SK-N-SH (cell line): Measurements from ENCODE around the gene CHST7. TPM values are rescaled to one million over a fixed set of nuclear protein-coding genes. Genes with fewer than 3 reads are reported as not detected.

Experiments used
- CTCF ChIA-PET: fragments of 300-600, 350-600 bp; formaldehyde crosslinking; extraction: SDS; loops from one replicate; lab custom pipeline; 2021; lab: Yijun Ruan, JAX
- POLR2A ChIA-PET: fragments of 350-600 bp; sonication (Branson Sonifier 250); formaldehyde crosslinking; extraction: SDS; loops from one replicate; lab custom pipeline; 2020; ENCODE audit warnings: antibody characterized with exemption, inconsistent platforms; lab: Yijun Ruan, JAX
- DNase-seq: peaks from one replicate; pipeline ENCODE4 v3.0.0; 2012
- H2AFZ ChIP-seq: fragments of 200-600 bp; sonication (generic); 2 replicates; pipeline ENCODE4 v1.8.1; 2016; ENCODE audit warnings: antibody characterized with exemption, mild to moderate bottlenecking, low read depth
- H3F3A ChIP-seq: fragments of 200-600 bp; sonication (generic); replicated peaks from 2 replicates; pipeline ENCODE3; 2016; ENCODE audit warnings: antibody characterized with exemption, mild to moderate bottlenecking; ENCODE audit not compliant: insufficient read depth
- H3K27ac ChIP-seq, 2 experiments: fragments of 200-500 bp in 1 of 2; fragments of 200-600 bp in 1 of 2; sonication (Bioruptor generic) in 1 of 2; sonication (generic), shearing (Covaris generic) in 1 of 2; 2 replicates each; pipeline versions ENCODE4 v1.5.1 to v1.6.1; 2014 to 2016; ENCODE audit warnings: low read depth in 2 of 2, inconsistent platforms in 1 of 2, low read length in 1 of 2, mild to moderate bottlenecking in 1 of 2, mixed read lengths in 1 of 2
- H3K27me3 ChIP-seq: fragments of 200-600 bp; sonication (generic), shearing (Covaris generic); 2 replicates; pipeline ENCODE4 v1.6.1; 2016; ENCODE audit warnings: mixed run types; ENCODE audit not compliant: insufficient read depth
- H3K36me3 ChIP-seq, 2 experiments: fragments of 200-500 bp in 1 of 2; fragments of 200-600 bp in 1 of 2; sonication (Bioruptor generic) in 1 of 2; sonication (generic) in 1 of 2; replicated peaks in 1 of 2; 2 replicates each; pipeline versions ENCODE3 to v1.5.1; 2014 to 2016; ENCODE audit warnings: low read length in 1 of 2, mild to moderate bottlenecking in 1 of 2; ENCODE audit not compliant: insufficient read depth in 2 of 2, control insufficient read depth in 1 of 2
- H3K4me1 ChIP-seq, 2 experiments: fragments of 200-500 bp in 1 of 2; fragments of 200-600 bp in 1 of 2; sonication (Bioruptor generic) in 1 of 2; sonication (generic), shearing (Covaris generic) in 1 of 2; 2 replicates each; pipeline versions ENCODE4 v1.5.1 to v1.6.1; 2014 to 2016; ENCODE audit warnings: low read depth in 1 of 2, low read length in 1 of 2, mixed run types in 1 of 2; ENCODE audit not compliant: insufficient read depth in 2 of 2, control insufficient read depth in 1 of 2
- H3K4me2 ChIP-seq: fragments of 200-600 bp; sonication (generic), shearing (Covaris generic); 2 replicates; pipeline ENCODE4 v1.6.1; 2017; ENCODE audit warnings: mixed run types
- H3K4me3 ChIP-seq, 2 experiments: fragments of 200-500 bp in 1 of 2; fragments of 200-600 bp in 1 of 2; sonication (Bioruptor generic) in 1 of 2; sonication (generic), shearing (Covaris generic) in 1 of 2; 2 replicates each; pipeline versions ENCODE4 v1.5.1 to v1.8.1; 2014 to 2016; ENCODE audit warnings: low read depth in 2 of 2, inconsistent platforms in 1 of 2, low read length in 1 of 2, mild to moderate bottlenecking in 1 of 2, mixed read lengths in 1 of 2, moderate library complexity in 1 of 2
- H3K79me2 ChIP-seq: fragments of 200-600 bp; sonication (generic); 2 replicates; pipeline ENCODE4 v1.8.1; 2017; ENCODE audit warnings: mild to moderate bottlenecking; ENCODE audit not compliant: insufficient read depth
- H3K9ac ChIP-seq: fragments of 200-600 bp; sonication (generic); 2 replicates; pipeline ENCODE4 v1.6.1; 2017; ENCODE audit warnings: mixed run types
- H3K9me2 ChIP-seq: fragments of 200-600 bp; sonication (generic); 2 replicates; pipeline ENCODE4 v1.6.1; 2017; ENCODE audit warnings: mixed run types
- H3K9me3 ChIP-seq: fragments of 200-600 bp; sonication (generic); 2 replicates; pipeline ENCODE4 v1.6.1; 2017; ENCODE audit warnings: mixed run types, mild to moderate bottlenecking, moderate library complexity
- H4K20me1 ChIP-seq: fragments of 200-600 bp; sonication (generic); 2 replicates; pipeline ENCODE4 v1.6.1; 2017; ENCODE audit warnings: mild to moderate bottlenecking, mixed run types; ENCODE audit not compliant: insufficient read depth
- CHD2 ChIP-seq: fragments of 150-350 bp; IDR thresholded peaks from 2 replicates; pipeline ENCODE4 v1.6.1; 2018; ENCODE audit warnings: low read length; ENCODE audit not compliant: partially characterized antibody
- ELF1 ChIP-seq: IDR thresholded peaks from 2 replicates; pipeline ENCODE4 v1.4.0; 2012
- EP300 ChIP-seq, 2 experiments: IDR thresholded peaks; 2 replicates each; pipeline versions ENCODE4 v1.4.0 to v1.6.1; 2012; ENCODE audit warnings: borderline replicate concordance in 1 of 2, low read depth in 1 of 2, low read length in 1 of 2
- EZH2phosphoT487 ChIP-seq: fragments of 200-600 bp; sonication (generic); IDR thresholded peaks from 2 replicates; pipeline ENCODE4 v1.6.1; 2017; ENCODE audit warnings: low read depth, mixed run types, mild to moderate bottlenecking, antibody characterized with exemption, moderate library complexity, borderline replicate concordance
- FOSL2 ChIP-seq: IDR thresholded peaks from 2 replicates; pipeline ENCODE4 v1.4.0; 2012; ENCODE audit warnings: low read depth, mild to moderate bottlenecking, moderate library complexity, borderline replicate concordance
- FOXJ3 ChIP-seq: sonication (generic); formaldehyde crosslinking; IDR thresholded peaks from 2 replicates; pipeline ENCODE4 v1.5.1; 2020; ENCODE audit warnings: mild to moderate bottlenecking, missing genetic modification reagents
- GATA2 ChIP-seq: sonication (generic); formaldehyde crosslinking; IDR thresholded peaks from 2 replicates; pipeline ENCODE4 v1.5.0; 2020; ENCODE audit warnings: mild to moderate bottlenecking, missing genetic modification reagents
- JUND ChIP-seq: IDR thresholded peaks from 2 replicates; pipeline ENCODE4 v1.4.0; 2012
- MEF2A ChIP-seq: IDR thresholded peaks from 2 replicates; pipeline ENCODE4 v1.4.0; 2012; ENCODE audit warnings: low read depth, borderline replicate concordance
- RCOR1 ChIP-seq: fragments of 150-350 bp; IDR thresholded peaks from 2 replicates; pipeline ENCODE4 v1.6.1; 2017; ENCODE audit warnings: antibody characterized with exemption, low read length
- SIN3A ChIP-seq: IDR thresholded peaks from 2 replicates; pipeline ENCODE4 v1.6.1; 2012; ENCODE audit warnings: low read depth, mild to moderate bottlenecking, low read length, moderate library complexity, borderline replicate concordance
- SMC3 ChIP-seq: IDR thresholded peaks from 2 replicates; pipeline ENCODE4 v1.6.1; 2012; ENCODE audit warnings: low read depth, low read length, improper control_type of control experiment
- TAF1 ChIP-seq: IDR thresholded peaks from 2 replicates; pipeline ENCODE4 v1.6.1; 2012; ENCODE audit warnings: low read depth, mild to moderate bottlenecking, low read length, moderate library complexity, borderline replicate concordance
- TCF12 ChIP-seq: IDR thresholded peaks from 2 replicates; pipeline ENCODE4 v1.4.0; 2012
- TEAD4 ChIP-seq: IDR thresholded peaks from 2 replicates; pipeline ENCODE4 v1.4.0; 2012; ENCODE audit warnings: mild to moderate bottlenecking, borderline replicate concordance; ENCODE audit not compliant: insufficient read depth
- WGBS: methylation state at CpG from one replicate; pipeline ENCODE4 v1.1.6; 2017; ENCODE audit warnings: low lambda C conversion rate; 5-methylcytosine and 5-hydroxymethylcytosine counted together
- polyA plus RNA-seq, 3 experiments: library from polyadenylated mRNA; depleted of rRNA; stranded (reverse); fragments of >200 nt; gene quantifications; 2 replicates each; pipeline ENCODE4 v1.2.3, GENCODE V29; 2012
- TF ChIP-seq, protein P1 (sequence below): IDR thresholded peaks from 2 replicates; pipeline ENCODE4 v1.4.0; 2012; ENCODE audit warnings: low read depth
- TF ChIP-seq, protein P2 (sequence below): fragments of 150-350 bp; IDR thresholded peaks from 2 replicates; pipeline ENCODE4 v1.6.1; 2016; ENCODE audit warnings: mild to moderate bottlenecking, low read depth, low read length
- TF ChIP-seq, protein P3 (sequence below): IDR thresholded peaks from 2 replicates; pipeline ENCODE4; 2012
- TF ChIP-seq, protein P4 (sequence below): IDR thresholded peaks from 2 replicates; pipeline ENCODE4 v1.6.1; 2012; ENCODE audit warnings: mild to moderate bottlenecking, low read depth, low read length, moderate library complexity
- TF ChIP-seq, protein P5 (sequence below): IDR thresholded peaks from 2 replicates; pipeline ENCODE4 v1.4.0; 2012; ENCODE audit warnings: low read depth, borderline replicate concordance

The CHST7 gene
- polyA plus RNA-seq, 1 of the 3 experiments (the other 2 are of a cell fraction), result 6.2 TPM

DNA sequence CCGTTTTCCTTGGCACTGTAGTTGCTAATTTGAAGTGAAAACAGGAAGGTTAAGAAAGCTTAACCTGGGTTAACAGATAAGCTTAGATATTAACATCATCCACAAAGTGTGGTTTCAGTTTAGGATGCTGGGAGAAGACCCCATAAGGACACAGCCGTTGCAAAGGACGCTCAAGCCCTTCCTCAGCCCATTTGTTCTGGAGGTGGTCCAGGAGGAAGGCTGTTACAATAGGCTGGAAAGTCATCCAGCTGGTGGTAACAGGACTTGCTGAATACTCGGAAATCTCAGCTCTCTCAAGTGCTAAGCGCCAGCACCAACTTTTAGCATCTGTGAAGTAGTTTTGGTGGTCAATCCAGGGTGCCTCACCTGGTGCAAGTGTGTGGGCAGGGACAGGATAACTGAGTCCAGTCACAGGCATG lies 14.2 kb downstream of the CHST7 start:
- DNase-seq, result no peak
- peaks cover 0 to 47% of the 10 kb centered on the region in 2 experiments; a peak in 2 of 4 replicates for H3K4me1 ChIP-seq
- H3K9ac ChIP-seq, result peak overlapping the region; percentile 27; the same call in 1 of the 2 replicates
- H3K4me2 ChIP-seq, result peak overlapping the region; percentile 50
- H3K9me3 ChIP-seq, result no peaks in the 10 kb centered on the region
- no peaks in the 10 kb centered on the region for H4K20me1 ChIP-seq
- ChIA-PET CTCF (interaction anchor here (0.9 kb wide), 1 partner anchor 99 kb away, joined by 3 read pairs; no protein-coding TSS in a partner anchor), POLR2A (no interaction called here)
- peaks cover 19% of the 10 kb centered on the region for H3F3A ChIP-seq
- no peaks in the 10 kb centered on the region for H3K9me2 ChIP-seq
- 0 out of 4 replicates have a peak overlapping the region, but pooled peaks of 1 of the 2 experiments have one; percentile 17 for H3K4me3 ChIP-seq
- WGBS, result 43% methylated on average over 5 of the region's 5 CpGs
- no peaks in the 10 kb centered on the region for H3K27me3 ChIP-seq
- peaks cover 27% of the 10 kb centered on the region for H3K79me2 ChIP-seq
- peak overlapping the region; percentile 21; the same call in 1 of the 2 replicates for H2AFZ ChIP-seq
- TF ChIP-seq CHD2 (no peak), MEF2A (no peak), JUND (no peak), RCOR1 (no peak), FOSL2 (no peak), EP300 (IDR thresholded peaks at IDR 0.05; ENCODE audit: borderline replicate concordance in 1 of 2, low read depth in 1 of 2, low read length in 1 of 2) (no peak), FOXJ3 (CRISPR knock-in tag) (no peak), EZH2phosphoT487 (no peak), SMC3 (no peak), SIN3A (no peak), TEAD4 (no peak), TCF12 (no peak), TAF1 (no peak), ELF1 (no peak), GATA2 (no peak)
- TF ChIP-seq, protein P1, sequence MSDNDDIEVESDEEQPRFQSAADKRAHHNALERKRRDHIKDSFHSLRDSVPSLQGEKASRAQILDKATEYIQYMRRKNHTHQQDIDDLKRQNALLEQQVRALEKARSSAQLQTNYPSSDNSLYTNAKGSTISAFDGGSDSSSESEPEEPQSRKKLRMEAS, result no peak
- TF ChIP-seq, protein P2, sequence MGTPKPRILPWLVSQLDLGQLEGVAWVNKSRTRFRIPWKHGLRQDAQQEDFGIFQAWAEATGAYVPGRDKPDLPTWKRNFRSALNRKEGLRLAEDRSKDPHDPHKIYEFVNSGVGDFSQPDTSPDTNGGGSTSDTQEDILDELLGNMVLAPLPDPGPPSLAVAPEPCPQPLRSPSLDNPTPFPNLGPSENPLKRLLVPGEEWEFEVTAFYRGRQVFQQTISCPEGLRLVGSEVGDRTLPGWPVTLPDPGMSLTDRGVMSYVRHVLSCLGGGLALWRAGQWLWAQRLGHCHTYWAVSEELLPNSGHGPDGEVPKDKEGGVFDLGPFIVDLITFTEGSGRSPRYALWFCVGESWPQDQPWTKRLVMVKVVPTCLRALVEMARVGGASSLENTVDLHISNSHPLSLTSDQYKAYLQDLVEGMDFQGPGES, result no peak
- TF ChIP-seq, protein P3, sequence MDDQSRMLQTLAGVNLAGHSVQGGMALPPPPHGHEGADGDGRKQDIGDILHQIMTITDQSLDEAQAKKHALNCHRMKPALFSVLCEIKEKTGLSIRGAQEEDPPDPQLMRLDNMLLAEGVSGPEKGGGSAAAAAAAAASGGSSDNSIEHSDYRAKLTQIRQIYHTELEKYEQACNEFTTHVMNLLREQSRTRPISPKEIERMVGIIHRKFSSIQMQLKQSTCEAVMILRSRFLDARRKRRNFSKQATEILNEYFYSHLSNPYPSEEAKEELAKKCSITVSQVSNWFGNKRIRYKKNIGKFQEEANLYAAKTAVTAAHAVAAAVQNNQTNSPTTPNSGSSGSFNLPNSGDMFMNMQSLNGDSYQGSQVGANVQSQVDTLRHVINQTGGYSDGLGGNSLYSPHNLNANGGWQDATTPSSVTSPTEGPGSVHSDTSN, result no peak
- TF ChIP-seq, protein P4, sequence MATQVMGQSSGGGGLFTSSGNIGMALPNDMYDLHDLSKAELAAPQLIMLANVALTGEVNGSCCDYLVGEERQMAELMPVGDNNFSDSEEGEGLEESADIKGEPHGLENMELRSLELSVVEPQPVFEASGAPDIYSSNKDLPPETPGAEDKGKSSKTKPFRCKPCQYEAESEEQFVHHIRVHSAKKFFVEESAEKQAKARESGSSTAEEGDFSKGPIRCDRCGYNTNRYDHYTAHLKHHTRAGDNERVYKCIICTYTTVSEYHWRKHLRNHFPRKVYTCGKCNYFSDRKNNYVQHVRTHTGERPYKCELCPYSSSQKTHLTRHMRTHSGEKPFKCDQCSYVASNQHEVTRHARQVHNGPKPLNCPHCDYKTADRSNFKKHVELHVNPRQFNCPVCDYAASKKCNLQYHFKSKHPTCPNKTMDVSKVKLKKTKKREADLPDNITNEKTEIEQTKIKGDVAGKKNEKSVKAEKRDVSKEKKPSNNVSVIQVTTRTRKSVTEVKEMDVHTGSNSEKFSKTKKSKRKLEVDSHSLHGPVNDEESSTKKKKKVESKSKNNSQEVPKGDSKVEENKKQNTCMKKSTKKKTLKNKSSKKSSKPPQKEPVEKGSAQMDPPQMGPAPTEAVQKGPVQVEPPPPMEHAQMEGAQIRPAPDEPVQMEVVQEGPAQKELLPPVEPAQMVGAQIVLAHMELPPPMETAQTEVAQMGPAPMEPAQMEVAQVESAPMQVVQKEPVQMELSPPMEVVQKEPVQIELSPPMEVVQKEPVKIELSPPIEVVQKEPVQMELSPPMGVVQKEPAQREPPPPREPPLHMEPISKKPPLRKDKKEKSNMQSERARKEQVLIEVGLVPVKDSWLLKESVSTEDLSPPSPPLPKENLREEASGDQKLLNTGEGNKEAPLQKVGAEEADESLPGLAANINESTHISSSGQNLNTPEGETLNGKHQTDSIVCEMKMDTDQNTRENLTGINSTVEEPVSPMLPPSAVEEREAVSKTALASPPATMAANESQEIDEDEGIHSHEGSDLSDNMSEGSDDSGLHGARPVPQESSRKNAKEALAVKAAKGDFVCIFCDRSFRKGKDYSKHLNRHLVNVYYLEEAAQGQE, result no peak
- TF ChIP-seq, protein P5, sequence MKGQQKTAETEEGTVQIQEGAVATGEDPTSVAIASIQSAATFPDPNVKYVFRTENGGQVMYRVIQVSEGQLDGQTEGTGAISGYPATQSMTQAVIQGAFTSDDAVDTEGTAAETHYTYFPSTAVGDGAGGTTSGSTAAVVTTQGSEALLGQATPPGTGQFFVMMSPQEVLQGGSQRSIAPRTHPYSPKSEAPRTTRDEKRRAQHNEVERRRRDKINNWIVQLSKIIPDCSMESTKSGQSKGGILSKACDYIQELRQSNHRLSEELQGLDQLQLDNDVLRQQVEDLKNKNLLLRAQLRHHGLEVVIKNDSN, result no peak
- H3K36me3 ChIP-seq, result no peaks in the 10 kb centered on the region
- H3K27ac ChIP-seq, result peak overlapping the region; percentile 17 to 78; a peak in 3 of 4 replicates
